ENCODE measurements around the gene C2orf92. TPM values are rescaled to one million over a fixed set of nuclear protein-coding genes. Genes with fewer than 3 reads are reported as not detected.

The C2orf92 gene
- polyA plus RNA-seq, 3 donors, result 7.9 TPM; not detected in 2

- Histone ChIP-seq H3K9ac (ENCODE audit: insufficient read depth, low read length, poor library complexity, severe bottlenecking) (no peak overlapping the region), H3K27ac (ENCODE audit: low read depth in 1 of 2, low read length in 2 of 2) (no peak overlapping the region), H3K79me2 (ENCODE audit: insufficient read depth, low read length) (no peaks in the 10 kb centered on the region), H3K4me3 (replicated peaks in 1 of 3; ENCODE audit: low read depth in 2 of 3, low read length in 3 of 3) (no peak overlapping the region), H4K20me1 (ENCODE audit: insufficient read depth, low read length) (no peaks in the 10 kb centered on the region), H3K36me3 (replicated peaks in 1 of 2; ENCODE audit: control insufficient read depth in 1 of 2, insufficient read depth in 2 of 2, low read length in 2 of 2) (no peaks in the 10 kb centered on the region), H2AFZ (ENCODE audit: insufficient read depth, low read depth, low read length, poor library complexity, severe bottlenecking) (no peak overlapping the region), H3K4me2 (replicated peaks; ENCODE audit: extremely low read depth, low read length, poor library complexity, severe bottlenecking) (no peak overlapping the region), H3K4me1 (ENCODE audit: control insufficient read depth in 1 of 2, insufficient read depth in 2 of 2, low read length in 2 of 2) (peaks cover 0 to 4% of the 10 kb centered on the region in 2 donors), H3K27me3 (ENCODE audit: control insufficient read depth in 2 of 2, insufficient read depth in 2 of 2, low read length in 2 of 2) (no peaks in the 10 kb centered on the region), H3K9me3 (replicated peaks in 1 of 2; ENCODE audit: control insufficient read depth in 1 of 2, insufficient read depth in 1 of 2, low read length in 2 of 2) (no peaks in the 10 kb centered on the region)
- peaks cover 0 to 3% (median 0%) of the 10 kb centered on the region in 7 donors for H3K9me3 Mint-ChIP-seq
- TF ChIP-seq, protein P1, sequence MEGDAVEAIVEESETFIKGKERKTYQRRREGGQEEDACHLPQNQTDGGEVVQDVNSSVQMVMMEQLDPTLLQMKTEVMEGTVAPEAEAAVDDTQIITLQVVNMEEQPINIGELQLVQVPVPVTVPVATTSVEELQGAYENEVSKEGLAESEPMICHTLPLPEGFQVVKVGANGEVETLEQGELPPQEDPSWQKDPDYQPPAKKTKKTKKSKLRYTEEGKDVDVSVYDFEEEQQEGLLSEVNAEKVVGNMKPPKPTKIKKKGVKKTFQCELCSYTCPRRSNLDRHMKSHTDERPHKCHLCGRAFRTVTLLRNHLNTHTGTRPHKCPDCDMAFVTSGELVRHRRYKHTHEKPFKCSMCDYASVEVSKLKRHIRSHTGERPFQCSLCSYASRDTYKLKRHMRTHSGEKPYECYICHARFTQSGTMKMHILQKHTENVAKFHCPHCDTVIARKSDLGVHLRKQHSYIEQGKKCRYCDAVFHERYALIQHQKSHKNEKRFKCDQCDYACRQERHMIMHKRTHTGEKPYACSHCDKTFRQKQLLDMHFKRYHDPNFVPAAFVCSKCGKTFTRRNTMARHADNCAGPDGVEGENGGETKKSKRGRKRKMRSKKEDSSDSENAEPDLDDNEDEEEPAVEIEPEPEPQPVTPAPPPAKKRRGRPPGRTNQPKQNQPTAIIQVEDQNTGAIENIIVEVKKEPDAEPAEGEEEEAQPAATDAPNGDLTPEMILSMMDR (IDR thresholded peaks at IDR 0.05), result no peak
- H3K4me3 Mint-ChIP-seq, result no peak overlapping the region
- H3K36me3 Mint-ChIP-seq, result no peaks in the 10 kb centered on the region
- no peak for DNase-seq
- intact Hi-C loops (cut with micrococcal nuclease), result no loop called here
- peaks cover 1 to 8% (median 4%) of the 10 kb centered on the region in 3 donors for H3K27me3 Mint-ChIP-seq (ENCODE audit: low read depth in 3 of 3)
- peaks cover 14% of the 10 kb centered on the region for H3K4me1 Mint-ChIP-seq
- no peak overlapping the region for H3K27ac Mint-ChIP-seq
These were observed 24.0 kb downstream of the C2orf92 start for GRCh38 chr2:97693476-97693875.

DNA sequence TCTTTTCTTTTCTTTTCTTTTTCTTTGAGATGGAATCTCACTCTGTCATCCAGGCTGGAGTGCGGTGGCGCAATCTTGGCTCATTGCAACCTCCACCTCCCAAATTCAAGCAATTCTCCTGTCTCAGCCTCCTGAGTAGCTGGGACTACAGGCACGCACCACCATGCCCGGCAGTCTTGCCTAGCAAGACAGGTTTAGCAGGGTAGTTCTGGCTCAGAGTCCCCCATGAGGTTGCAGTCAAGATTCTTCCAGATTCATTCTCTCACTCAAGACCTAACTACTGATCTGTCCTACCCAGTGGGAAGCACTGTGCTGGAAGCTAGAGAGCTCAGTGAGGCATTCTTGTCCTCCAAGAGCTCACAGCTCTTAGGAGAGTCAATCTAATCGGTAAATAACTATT, 26.2 kb downstream of the C2orf92 start:
- H3K36me3 ChIP-seq (replicated peaks in 1 of 2; ENCODE audit: control insufficient read depth in 1 of 2, insufficient read depth in 2 of 2, low read length in 2 of 2), result no peaks in the 10 kb centered on the region
- intact Hi-C loops (cut with micrococcal nuclease), result loop anchor here in 1 of 2 donors (2.0 kb wide), 1 partner anchor 105 kb away; no protein-coding TSS in a partner anchor
- no peaks in the 10 kb centered on the region for H3K27me3 ChIP-seq (ENCODE audit: control insufficient read depth in 2 of 2, insufficient read depth in 2 of 2, low read length in 2 of 2)
- peaks cover 0 to 3% (median 0%) of the 10 kb centered on the region in 7 donors for H3K9me3 Mint-ChIP-seq
- peaks cover 17% of the 10 kb centered on the region for H3K4me1 Mint-ChIP-seq
- TF ChIP-seq, protein P1 (IDR thresholded peaks at IDR 0.05), result no peak
- H3K27ac Mint-ChIP-seq, result no peak overlapping the region
- no peak overlapping the region for H3K4me2 ChIP-seq (replicated peaks; ENCODE audit: extremely low read depth, low read length, poor library complexity, severe bottlenecking)
- H2AFZ ChIP-seq (ENCODE audit: insufficient read depth, low read depth, low read length, poor library complexity, severe bottlenecking), result no peak overlapping the region
- H3K79me2 ChIP-seq (ENCODE audit: insufficient read depth, low read length), result no peaks in the 10 kb centered on the region
- no peak overlapping the region for H3K9ac ChIP-seq (ENCODE audit: insufficient read depth, low read length, poor library complexity, severe bottlenecking)
- H3K36me3 Mint-ChIP-seq, result no peaks in the 10 kb centered on the region
- peaks cover 3 to 8% (median 4%) of the 10 kb centered on the region in 3 donors for H3K27me3 Mint-ChIP-seq (ENCODE audit: low read depth in 3 of 3)
- H3K4me1 ChIP-seq (ENCODE audit: control insufficient read depth in 1 of 2, insufficient read depth in 2 of 2, low read length in 2 of 2), result peaks cover 0 to 4% of the 10 kb centered on the region in 2 donors
- H3K27ac ChIP-seq (ENCODE audit: low read depth in 1 of 2, low read length in 2 of 2), result no peak overlapping the region
- no peak overlapping the region for H3K4me3 ChIP-seq (replicated peaks in 1 of 3; ENCODE audit: low read depth in 2 of 3, low read length in 3 of 3)
- H3K9me3 ChIP-seq (replicated peaks in 1 of 2; ENCODE audit: control insufficient read depth in 1 of 2, insufficient read depth in 1 of 2, low read length in 2 of 2), result no peaks in the 10 kb centered on the region
- no peak for DNase-seq
- H3K4me3 Mint-ChIP-seq, result no peak overlapping the region
- WGBS (ENCODE audit: insufficient coverage), result 100% methylated on average over 1 of the region's 5 CpGs
- no peaks in the 10 kb centered on the region for H4K20me1 ChIP-seq (ENCODE audit: insufficient read depth, low read length)
